Activated naive CD8-positive, alpha-beta T cell treated with anti-CD3 and anti-CD28 coated beads, Interleukin-2, amount 10 ng/mL, durations not matched to agents 7 days and 5 days (primary cell): ENCODE results near the gene MRPS21. TPM values are rescaled to one million over a fixed set of nuclear protein-coding genes. Genes with fewer than 3 reads are reported as not detected.

ENCODE experiments used
- ATAC-seq: fragments of 150-1000 bp; cut with Tn5 transposase; one replicate; pipeline ENCODE4 v1.10.0; 2021; ENCODE audit warnings: low read depth, moderate library complexity
- POLR2A ChIA-PET: fragments of 350-600 bp; sonication (Branson Sonifier 250); formaldehyde crosslinking; loops from one replicate; lab custom pipeline; 2021; ENCODE audit warnings: antibody characterized with exemption; lab: Charles Lee
- DNase-seq: peaks from one replicate; pipeline ENCODE4 v3.0.0; 2021
- H3K27ac Mint-ChIP-seq: one replicate; pipeline ENCODE4 v1.8.0; 2022; ENCODE audit warnings: mild to moderate bottlenecking, mixed read lengths
- H3K27me3 Mint-ChIP-seq: one replicate; pipeline ENCODE4 v1.8.0; 2022; ENCODE audit warnings: mild to moderate bottlenecking, moderate library complexity, mixed read lengths
- H3K36me3 Mint-ChIP-seq: one replicate; pipeline ENCODE4 v1.8.0; 2021; ENCODE audit warnings: mild to moderate bottlenecking, mixed read lengths
- H3K4me1 Mint-ChIP-seq: one replicate; pipeline ENCODE4 v1.8.0; 2021; ENCODE audit warnings: mixed read lengths
- H3K4me3 Mint-ChIP-seq: one replicate; pipeline ENCODE4 v1.8.0; 2022; ENCODE audit warnings: mild to moderate bottlenecking, moderate library complexity, mixed read lengths
- H3K9me3 Mint-ChIP-seq: one replicate; pipeline ENCODE4 v1.8.0; 2021; ENCODE audit warnings: mixed read lengths
- total RNA-seq, 2 experiments: library from RNA; stranded (reverse); gene quantifications; one replicate each; pipeline ENCODE4 v1.2.3, GENCODE V29; 2021

Gene MRPS21
- total RNA-seq, 2 experiments from 2014 or later: 73.3 to 75.9 TPM

- Mint-ChIP-seq H3K36me3 (peaks cover 24% of the 10 kb centered on the region), H3K4me1 (no peaks in the 10 kb centered on the region), H3K27ac (no peak overlapping the region), H3K9me3 (no peaks in the 10 kb centered on the region), H3K27me3 (no peaks in the 10 kb centered on the region), H3K4me3 (no peak overlapping the region)
- POLR2A ChIA-PET: no interaction called here
- DNase-seq (no peak), ATAC-seq (no peak)
These were observed 59.2 kb downstream of the MRPS21 start for GRCh38 chr1:150352866-150353265.

Other genes starting within 250 kb of the MRPS21 start
- gene VPS45, start 226.1 kb upstream of the MRPS21 start, total RNA-seq: 10 to 100 TPM; 41.1 to 42.6 TPM
- gene PLEKHO1, start 143.9 kb upstream of the MRPS21 start, total RNA-seq: 100 to 1,000 TPM; 140 to 143 TPM
- gene ANP32E, start 57.7 kb upstream of the MRPS21 start, total RNA-seq: 100 to 1,000 TPM; 113 to 115 TPM
- gene CA14, start 36.1 kb upstream of the MRPS21 start, total RNA-seq: not detected
- gene APH1A, start 24.8 kb upstream of the MRPS21 start, total RNA-seq: 100 to 1,000 TPM; 127 to 128 TPM
- gene C1orf54, start 21.1 kb upstream of the MRPS21 start, total RNA-seq: 1 to 10 TPM; 1.7 to 3.5 TPM
- 1 to 10 TPM in 1 of 2 experiments, under 1 TPM in 1; 0.91 to 1.7 TPM for gene CIART, start 11.3 kb upstream of the MRPS21 start, total RNA-seq
- gene PRPF3, start 27.7 kb downstream of the MRPS21 start, total RNA-seq: 100 to 1,000 TPM; 103 to 110 TPM
- 10 to 100 TPM; 42.2 to 42.3 TPM for gene RPRD2, start 70.3 kb downstream of the MRPS21 start, total RNA-seq
- 10 to 100 TPM; 41.6 to 42.9 TPM for gene TARS2, start 193.6 kb downstream of the MRPS21 start, total RNA-seq
- 1 to 10 TPM; 1.4 to 1.7 TPM for gene ECM1, start 214.2 kb downstream of the MRPS21 start, total RNA-seq
- gene FALEC, start 221.9 kb downstream of the MRPS21 start, total RNA-seq: under 1 TPM; 0.58 to 0.60 TPM